SH-SY5Y (cell line): ENCODE measurements around the gene ATP9A.

Experiments
- GATA2 ChIP-seq: IDR thresholded peaks from 2 replicates; pipeline ENCODE4 v1.6.1; 2011; ENCODE audit warnings: mild to moderate bottlenecking, low read depth, low read length
- GATA3 ChIP-seq: IDR thresholded peaks from 2 replicates; pipeline ENCODE4 v1.6.1; 2011; ENCODE audit warnings: low read depth, mild to moderate bottlenecking, low read length, moderate library complexity

ATP9A gene

GRCh38 chr20:51696304-51697071, 71.7 kb downstream of the ATP9A start:
- peak; percentile 79; the same call in 1 of the 2 replicates for TF ChIP-seq GATA3
- TF ChIP-seq GATA2 = peak; percentile 90

- no peak for TF ChIP-seq GATA3
- no peak for TF ChIP-seq GATA2
Observed at GRCh38 chr20:51695574-51696303, 72.5 kb downstream of the ATP9A start.

- TF ChIP-seq GATA2 (no peak), GATA3 (no peak)
Observed at GRCh38 chr20:51692806-51693400, 75.3 kb downstream of the ATP9A start.

GRCh38 chr20:51691703-51692102, 76.5 kb downstream of the ATP9A start:
- no peak for TF ChIP-seq GATA2
- TF ChIP-seq GATA3 = no peak

- TF ChIP-seq GATA3 = no peak
- no peak for TF ChIP-seq GATA2
Observed at GRCh38 chr20:51688600-51689244, 79.5 kb downstream of the ATP9A start.

GRCh38 chr20:51687630-51688029, 80.6 kb downstream of the ATP9A start:
- TF ChIP-seq GATA3 = no peak
- no peak for TF ChIP-seq GATA2

GRCh38 chr20:51687108-51687507, 81.1 kb downstream of the ATP9A start:
- TF ChIP-seq GATA2 (no peak), GATA3 (no peak)

GRCh38 chr20:51680067-51680749, 88.0 kb downstream of the ATP9A start:
- TF ChIP-seq GATA2 (peak; percentile 42; the same call in 1 of the 2 replicates), GATA3 (no peak)

GRCh38 chr20:51679254-51679921, 88.8 kb downstream of the ATP9A start:
- TF ChIP-seq GATA2 (no peak), GATA3 (no peak)

GRCh38 chr20:51678026-51678697, 90.0 kb downstream of the ATP9A start:
- TF ChIP-seq GATA3 (no peak), GATA2 (no peak)

GRCh38 chr20:51668947-51669346, 99.2 kb downstream of the ATP9A start:
- TF ChIP-seq GATA3 = no peak
- no peak for TF ChIP-seq GATA2

- TF ChIP-seq GATA3 (no peak), GATA2 (no peak)
Observed at GRCh38 chr20:51668515-51668914, 99.7 kb downstream of the ATP9A start.
